H9 (cell line): ENCODE data around the gene LPCAT1. TPM values are rescaled to one million over a fixed set of nuclear protein-coding genes. Genes with fewer than 3 reads are reported as not detected.

ENCODE experiments used
- DNase-seq: peaks from one replicate; pipeline ENCODE4 v3.0.0-alpha.2; 2017
- H2AFZ ChIP-seq: one replicate; pipeline ENCODE4 v1.6.1; 2013; ENCODE audit warnings: mild to moderate bottlenecking, low read length, control low read depth, moderate library complexity
- H2AK5ac ChIP-seq: 2 replicates; pipeline ENCODE4 v1.6.1; 2013; ENCODE audit warnings: low read length, control low read depth, mixed read lengths; ENCODE audit not compliant: insufficient read length
- H2BK120ac ChIP-seq: one replicate; pipeline ENCODE4 v1.6.1; 2013; ENCODE audit warnings: low read depth, mild to moderate bottlenecking, low read length, control low read depth, inconsistent platforms; ENCODE audit not compliant: poor library complexity, severe bottlenecking
- H2BK12ac ChIP-seq: 2 replicates; pipeline ENCODE4 v1.6.1; 2013; ENCODE audit warnings: low read length, control low read depth, mixed read lengths, low read depth; ENCODE audit not compliant: insufficient read length
- H2BK15ac ChIP-seq: 2 replicates; pipeline ENCODE4 v1.6.1; 2013; ENCODE audit warnings: low read depth, low read length, control low read depth
- H2BK20ac ChIP-seq: one replicate; pipeline ENCODE4 v1.6.1; 2013; ENCODE audit warnings: low read depth, mild to moderate bottlenecking, low read length, control low read depth, inconsistent platforms; ENCODE audit not compliant: poor library complexity, severe bottlenecking
- H2BK5ac ChIP-seq: 2 replicates; pipeline ENCODE4 v1.6.1; 2013; ENCODE audit warnings: low read length, control low read depth, mixed read lengths; ENCODE audit not compliant: insufficient read length
- H3K14ac ChIP-seq: 2 replicates; pipeline ENCODE4 v1.6.1; 2013; ENCODE audit warnings: low read length, control low read depth; ENCODE audit not compliant: insufficient read depth
- H3K18ac ChIP-seq: 2 replicates; pipeline ENCODE4 v1.6.1; 2013; ENCODE audit warnings: low read depth, mild to moderate bottlenecking, mixed read lengths, low read length, control low read depth; ENCODE audit not compliant: insufficient read length
- H3K23ac ChIP-seq: 2 replicates; pipeline ENCODE4 v1.6.1; 2013; ENCODE audit warnings: low read length, control low read depth, mixed read lengths, low read depth; ENCODE audit not compliant: insufficient read length
- H3K23me2 ChIP-seq: 2 replicates; pipeline ENCODE4 v1.6.1; 2013; ENCODE audit warnings: low read depth, mild to moderate bottlenecking, mixed read lengths, low read length, control low read depth; ENCODE audit not compliant: insufficient read length, poor library complexity, severe bottlenecking
- H3K27ac ChIP-seq: 2 replicates; pipeline ENCODE4 v1.5.1; 2013; ENCODE audit warnings: low read length, control low read depth, mixed read lengths, low read depth; ENCODE audit not compliant: insufficient read length
- H3K27me3 ChIP-seq: 2 replicates; pipeline ENCODE4 v1.6.1; 2013; ENCODE audit warnings: low read length, control low read depth, inconsistent platforms; ENCODE audit not compliant: insufficient read depth
- H3K4ac ChIP-seq: 2 replicates; pipeline ENCODE4 v1.6.1; 2013; ENCODE audit warnings: low read depth, mild to moderate bottlenecking, control low read depth, inconsistent platforms, low read length, moderate library complexity
- H3K4me1 ChIP-seq: 2 replicates; pipeline ENCODE4 v1.6.1; 2013; ENCODE audit warnings: low read length, control low read depth, inconsistent platforms; ENCODE audit not compliant: insufficient read depth
- H3K4me2 ChIP-seq: 2 replicates; pipeline ENCODE4 v1.6.1; 2013; ENCODE audit warnings: low read length, control low read depth, mixed read lengths; ENCODE audit not compliant: insufficient read length, insufficient read depth
- H3K56ac ChIP-seq: 2 replicates; pipeline ENCODE4 v1.6.1; 2013; ENCODE audit warnings: low read depth, mild to moderate bottlenecking, mixed read lengths, low read length, control low read depth; ENCODE audit not compliant: insufficient read length
- H3K79me1 ChIP-seq: 2 replicates; pipeline ENCODE4 v1.6.1; 2013; ENCODE audit warnings: low read depth, mild to moderate bottlenecking, moderate library complexity, low read length, control low read depth, inconsistent platforms; ENCODE audit not compliant: insufficient read depth, poor library complexity, severe bottlenecking
- H3K79me2 ChIP-seq: 2 replicates; pipeline ENCODE4 v1.6.1; 2013; ENCODE audit warnings: low read length, control low read depth, inconsistent platforms; ENCODE audit not compliant: insufficient read depth
- H3K9ac ChIP-seq: 2 replicates; pipeline ENCODE4 v1.6.1; 2013; ENCODE audit warnings: low read length, control low read depth, mixed read lengths; ENCODE audit not compliant: insufficient read length; ENCODE audit errors: extremely low read depth
- H3K9me3 ChIP-seq: one replicate; pipeline ENCODE4 v1.6.1; 2013; ENCODE audit warnings: low read depth, low read length, inconsistent platforms; ENCODE audit not compliant: control insufficient read depth
- H3T11ph ChIP-seq: one replicate; pipeline ENCODE4 v1.6.1; 2013; ENCODE audit warnings: mild to moderate bottlenecking, low read length, control low read depth, inconsistent platforms
- H4K20me1 ChIP-seq: one replicate; pipeline ENCODE4 v1.6.1; 2013; ENCODE audit not compliant: control insufficient read depth, insufficient read length, insufficient read depth
- H4K5ac ChIP-seq: 2 replicates; pipeline ENCODE4 v1.6.1; 2013; ENCODE audit warnings: low read depth, mild to moderate bottlenecking, mixed read lengths, low read length, control low read depth; ENCODE audit not compliant: insufficient read length
- H4K8ac ChIP-seq: replicated peaks from 2 replicates; pipeline ENCODE4 v1.6.1; 2013; ENCODE audit warnings: low read length, control low read depth, mixed read lengths, low read depth; ENCODE audit not compliant: insufficient read length
- H4K91ac ChIP-seq: 2 replicates; pipeline ENCODE4 v1.6.1; 2013; ENCODE audit warnings: low read depth, mild to moderate bottlenecking, moderate library complexity, mixed read lengths, low read length, control low read depth; ENCODE audit not compliant: insufficient read length
- H3K27ac Mint-ChIP-seq, 3 experiments: 2 replicates in 2 of 3; 3 replicates in 1 of 3; pipeline ENCODE4 v1.8.0; 2020 to 2021; ENCODE audit warnings: mixed read lengths in 3 of 3, mild to moderate bottlenecking in 1 of 3, moderate library complexity in 1 of 3
- H3K27me3 Mint-ChIP-seq: 2 replicates; pipeline ENCODE4 v1.8.0; 2021; ENCODE audit warnings: low read depth, mild to moderate bottlenecking, moderate library complexity, mixed read lengths
- H3K36me3 Mint-ChIP-seq, 3 experiments: 2 replicates in 2 of 3; 3 replicates in 1 of 3; pipeline ENCODE4 v1.8.0; 2020 to 2021; ENCODE audit warnings: low read depth in 3 of 3, mixed read lengths in 3 of 3; ENCODE audit not compliant: insufficient read depth in 1 of 3
- H3K4me1 Mint-ChIP-seq, 2 experiments: 2 replicates each; pipeline ENCODE4 v1.8.0; 2020; ENCODE audit warnings: mixed read lengths in 2 of 2
- H3K4me3 Mint-ChIP-seq, 2 experiments: 2 replicates in 1 of 2; 3 replicates in 1 of 2; pipeline ENCODE4 v1.8.0; 2020 to 2021; ENCODE audit warnings: mild to moderate bottlenecking in 2 of 2, mixed read lengths in 2 of 2, moderate library complexity in 1 of 2
- H3K9me3 Mint-ChIP-seq, 2 experiments: 2 replicates in 1 of 2; 3 replicates in 1 of 2; pipeline ENCODE4 v1.8.0; 2020; ENCODE audit warnings: mild to moderate bottlenecking in 2 of 2, mixed read lengths in 2 of 2, moderate library complexity in 1 of 2
- CTCF ChIP-seq: fragments of 200-600 bp; sonication (generic); conservative IDR thresholded peaks from 3 replicates; pipeline ENCODE4 v1.8.0; 2021; ENCODE audit warnings: antibody characterized with exemption, mild to moderate bottlenecking
- WGBS: extraction: QIAGEN DNeasy Blood & Tissue Kit; methylation state at CpG from one replicate; pipeline ENCODE4 v1.1.7; 2013; ENCODE audit warnings: missing lambda C conversion rate, low lambda C conversion rate, mixed read lengths; ENCODE audit not compliant: insufficient read length; ENCODE audit errors: extremely low coverage; 5-methylcytosine and 5-hydroxymethylcytosine counted together
- total RNA-seq: library from RNA; stranded (reverse); gene quantifications from 2 replicates; pipeline ENCODE4 v1.2.1, GENCODE V29; 2021

The LPCAT1 gene
- total RNA-seq, 1 experiment from 2014 or later = 231 TPM

GRCh38 chr5:1479581-1480188 is 44.1 kb downstream of the LPCAT1 start:
- Histone ChIP-seq H3K4me1 (no peaks in the 10 kb centered on the region), H4K5ac (no peak overlapping the region), H4K8ac (no peak overlapping the region), H3K9ac (no peak overlapping the region), H3K9me3 (no peaks in the 10 kb centered on the region), H2AK5ac (no peak overlapping the region), H3K56ac (no peak overlapping the region), H3K4me2 (no peak overlapping the region), H4K20me1 (peaks cover 2% of the 10 kb centered on the region), H3K27ac (no peak overlapping the region), H2BK5ac (no peak overlapping the region), H2BK12ac (no peak overlapping the region), H3K79me1 (no peaks in the 10 kb centered on the region), H2BK120ac (no peak overlapping the region), H3K4ac (no peak overlapping the region), H2AFZ (no peak overlapping the region), H3K14ac (no peak overlapping the region), H3K23ac (no peak overlapping the region), H3T11ph (no peak overlapping the region), H2BK20ac (no peak overlapping the region), H3K23me2 (no peaks in the 10 kb centered on the region), H4K91ac (no peak overlapping the region), H3K18ac (no peak overlapping the region), H3K27me3 (no peaks in the 10 kb centered on the region), H3K79me2 (no peaks in the 10 kb centered on the region), H2BK15ac (no peak overlapping the region)
- peak overlapping the region in 2 of 3 experiments; percentile 89 to 92; a peak in 4 of 7 replicates for H3K27ac Mint-ChIP-seq
- no peaks in the 10 kb centered on the region for H3K9me3 Mint-ChIP-seq
- no peaks in the 10 kb centered on the region for H3K27me3 Mint-ChIP-seq
- DNase-seq = peak; percentile 53
- peak; percentile 94 for TF ChIP-seq CTCF
- peaks cover 6 to 9% of the 10 kb centered on the region in 2 experiments for H3K4me1 Mint-ChIP-seq
- peaks cover 30 to 75% (median 61%) of the 10 kb centered on the region in 3 experiments; a peak in 6 of 7 replicates for H3K36me3 Mint-ChIP-seq
- no peak overlapping the region for H3K4me3 Mint-ChIP-seq
- WGBS = no CpG with 5 or more reads among the region's 21 CpGs
